ENCODE measurements around the gene HSPA12B.

DNA sequence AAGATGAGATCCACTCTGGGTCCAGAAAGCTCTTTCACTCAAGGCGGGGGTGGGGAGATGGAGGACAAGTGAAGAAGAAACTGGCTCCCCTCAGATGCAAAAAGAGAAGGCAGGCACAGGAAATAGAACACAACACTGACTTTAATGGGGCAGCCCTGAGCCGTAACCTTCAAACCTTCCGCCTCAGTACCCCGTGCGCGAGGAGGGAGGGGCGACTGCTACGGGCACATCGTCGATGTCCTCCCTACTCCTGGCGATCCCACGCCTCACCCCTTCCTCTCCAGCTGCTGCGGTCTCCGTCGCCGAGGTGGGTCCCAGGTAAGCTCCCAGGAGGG lies 44.9 kb downstream of the HSPA12B start:
- TF ChIP-seq POLR2A (IDR thresholded peaks at IDR 0.05; ENCODE audit: extremely low read depth, insufficient read length) (no peak), MYC (IDR thresholded peaks at IDR 0.05; ENCODE audit: low read depth, low read length) (no peak)
- TF ChIP-seq, protein P1, sequence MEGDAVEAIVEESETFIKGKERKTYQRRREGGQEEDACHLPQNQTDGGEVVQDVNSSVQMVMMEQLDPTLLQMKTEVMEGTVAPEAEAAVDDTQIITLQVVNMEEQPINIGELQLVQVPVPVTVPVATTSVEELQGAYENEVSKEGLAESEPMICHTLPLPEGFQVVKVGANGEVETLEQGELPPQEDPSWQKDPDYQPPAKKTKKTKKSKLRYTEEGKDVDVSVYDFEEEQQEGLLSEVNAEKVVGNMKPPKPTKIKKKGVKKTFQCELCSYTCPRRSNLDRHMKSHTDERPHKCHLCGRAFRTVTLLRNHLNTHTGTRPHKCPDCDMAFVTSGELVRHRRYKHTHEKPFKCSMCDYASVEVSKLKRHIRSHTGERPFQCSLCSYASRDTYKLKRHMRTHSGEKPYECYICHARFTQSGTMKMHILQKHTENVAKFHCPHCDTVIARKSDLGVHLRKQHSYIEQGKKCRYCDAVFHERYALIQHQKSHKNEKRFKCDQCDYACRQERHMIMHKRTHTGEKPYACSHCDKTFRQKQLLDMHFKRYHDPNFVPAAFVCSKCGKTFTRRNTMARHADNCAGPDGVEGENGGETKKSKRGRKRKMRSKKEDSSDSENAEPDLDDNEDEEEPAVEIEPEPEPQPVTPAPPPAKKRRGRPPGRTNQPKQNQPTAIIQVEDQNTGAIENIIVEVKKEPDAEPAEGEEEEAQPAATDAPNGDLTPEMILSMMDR (IDR thresholded peaks at IDR 0.05; ENCODE audit: low read depth, low read length) = no peak

Measured in NB4 (cell line).